ENCODE results near the gene KLRD1.

KLRD1 gene, protein sequence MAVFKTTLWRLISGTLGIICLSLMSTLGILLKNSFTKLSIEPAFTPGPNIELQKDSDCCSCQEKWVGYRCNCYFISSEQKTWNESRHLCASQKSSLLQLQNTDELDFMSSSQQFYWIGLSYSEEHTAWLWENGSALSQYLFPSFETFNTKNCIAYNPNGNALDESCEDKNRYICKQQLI

DNA sequence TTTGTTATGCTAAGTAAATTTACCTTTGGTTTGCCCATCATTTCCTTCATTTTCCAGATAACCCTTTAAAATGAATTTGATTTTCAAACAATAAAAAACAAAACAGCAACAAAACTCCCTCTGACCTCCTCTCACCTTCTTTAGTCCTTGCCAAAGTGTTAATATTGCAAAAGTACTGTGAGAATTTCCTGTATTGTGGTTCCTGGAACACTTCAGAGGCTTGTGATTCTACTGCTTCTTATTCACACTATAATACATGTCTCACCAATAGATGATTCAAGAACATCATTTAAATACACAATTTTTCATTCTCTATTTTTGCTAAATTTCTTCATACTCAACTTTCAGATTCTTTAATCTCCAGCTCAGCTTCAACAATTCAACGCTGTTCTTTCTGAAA is at the start of gene KLRD1:
Gene KLRD1 (plus strand): TSS at position 241 of the 400 bp plus-strand sequence. CDS start 208 bp downstream, outside the sequence.
- DNase-seq (no peak), ATAC-seq (replicated peaks) (no peak)
- Mint-ChIP-seq H3K4me3 (no peak within 1 kb of the TSS), H3K27ac (no peak within 1 kb of the TSS), H3K27me3 (no peaks in the 10 kb centered on the region), H3K36me3 (peaks cover 0 to under 1% of the 10 kb centered on the region in 2 donors), H3K4me1 (peaks cover 0 to 13% of the 10 kb centered on the region in 2 donors), H3K9me3 (peaks cover 0 to 4% of the 10 kb centered on the region in 2 donors)

DNA sequence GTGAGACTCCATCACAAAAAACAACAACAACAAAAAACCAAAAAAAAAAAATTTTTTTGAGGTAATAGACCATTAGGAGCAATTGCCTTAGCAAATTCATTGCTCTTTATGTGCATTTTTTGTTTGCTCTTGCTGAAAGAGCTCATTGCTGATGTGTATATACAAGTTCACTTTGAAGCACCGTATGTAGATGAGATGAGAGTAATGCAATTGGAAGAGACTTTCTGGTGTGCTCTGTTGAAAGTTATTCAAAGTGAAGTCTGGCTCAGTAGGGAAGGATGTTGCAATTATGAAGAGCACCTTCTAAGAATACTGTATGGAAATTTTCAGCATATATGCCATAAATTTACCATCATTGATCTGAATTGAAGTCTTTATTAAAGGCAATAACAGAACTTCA is 46.7 kb upstream of the KLRD1 start:
- DNase-seq (no peak), ATAC-seq (replicated peaks) (no peak)
- H3K4me3 Mint-ChIP-seq: no peak overlapping the region
- peaks cover 0 to 4% of the 10 kb centered on the region in 2 donors for H3K27me3 Mint-ChIP-seq
- peaks cover 0 to 1% of the 10 kb centered on the region in 2 donors for H3K36me3 Mint-ChIP-seq
- no peak overlapping the region for H3K27ac Mint-ChIP-seq
- no peaks in the 10 kb centered on the region for H3K4me1 Mint-ChIP-seq
- peaks cover 3 to 4% of the 10 kb centered on the region in 2 donors for H3K9me3 Mint-ChIP-seq

DNA sequence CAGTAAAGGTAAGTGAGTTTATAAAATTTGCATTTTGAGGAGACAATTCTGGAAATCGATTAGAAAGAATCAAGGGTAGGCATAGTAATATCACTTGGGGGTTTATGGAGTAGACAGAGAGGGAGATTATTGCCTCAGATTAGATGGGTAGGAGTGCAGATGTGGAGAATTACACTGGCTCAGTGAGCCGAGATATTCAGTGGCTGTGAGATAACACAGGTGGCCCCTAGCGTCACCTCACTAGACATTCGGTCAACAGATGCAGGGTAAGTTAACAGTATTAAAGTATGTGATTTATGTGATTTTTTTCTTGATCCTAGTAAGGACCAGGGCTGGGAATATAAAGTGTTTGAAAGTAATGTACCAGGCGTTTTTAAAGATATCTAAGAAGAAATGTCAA is 39.6 kb upstream of the KLRD1 start:
- Mint-ChIP-seq H3K9me3 (no peaks in the 10 kb centered on the region), H3K4me3 (no peak overlapping the region), H3K27me3 (no peaks in the 10 kb centered on the region), H3K36me3 (no peaks in the 10 kb centered on the region), H3K27ac (no peak overlapping the region), H3K4me1 (no peaks in the 10 kb centered on the region)
- no peak for ATAC-seq (replicated peaks)
- no peak for DNase-seq

DNA sequence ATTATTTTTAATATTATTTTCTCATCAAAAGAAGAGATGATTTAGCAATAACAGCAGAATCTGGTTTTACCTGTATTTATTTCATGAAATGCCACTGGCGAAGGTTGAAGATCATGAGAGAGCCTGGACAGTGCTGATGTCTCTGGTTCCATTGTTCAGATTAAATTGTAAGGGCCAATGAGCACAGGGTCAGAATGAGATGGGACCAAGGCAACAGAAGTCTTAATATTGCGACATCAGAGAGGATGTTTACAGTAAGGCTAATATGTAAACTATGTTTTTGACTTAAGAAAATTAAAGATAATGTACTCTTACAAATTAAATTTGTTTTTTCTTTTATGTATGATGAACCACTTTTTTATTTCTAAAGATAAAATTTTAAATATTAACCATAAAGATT is 35.2 kb upstream of the KLRD1 start:
- Mint-ChIP-seq H3K27ac (no peak overlapping the region), H3K27me3 (peaks cover 6% of the 10 kb centered on the region in 2 donors), H3K9me3 (peaks cover 2 to 4% of the 10 kb centered on the region in 2 donors), H3K4me1 (no peaks in the 10 kb centered on the region), H3K36me3 (peaks cover 1 to 4% of the 10 kb centered on the region in 2 donors), H3K4me3 (no peak overlapping the region)
- DNase-seq (no peak), ATAC-seq (replicated peaks) (no peak)

DNA sequence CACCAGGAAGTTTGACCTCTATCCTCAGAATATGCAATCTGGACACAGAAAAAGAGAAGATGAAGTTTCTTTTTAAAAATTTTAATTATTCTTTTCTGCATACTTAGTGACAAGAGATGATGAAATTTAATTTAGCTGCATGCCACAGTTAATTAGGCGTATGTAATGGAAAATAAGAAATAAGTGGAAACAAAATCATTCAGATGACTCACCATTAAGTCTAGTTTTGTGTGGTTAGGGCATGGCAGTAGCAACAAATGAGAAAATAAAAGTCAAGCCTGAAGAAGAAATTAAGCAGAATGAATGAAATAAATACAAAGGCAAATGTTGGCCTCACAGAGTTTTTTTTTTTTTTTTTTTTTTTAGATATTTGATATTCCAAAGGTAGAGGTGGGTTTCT is 30.9 kb upstream of the KLRD1 start:
- Mint-ChIP-seq H3K4me3 (no peak overlapping the region), H3K9me3 (peaks cover 2 to 4% of the 10 kb centered on the region in 2 donors), H3K36me3 (peaks cover 1 to 4% of the 10 kb centered on the region in 2 donors), H3K27ac (no peak overlapping the region), H3K27me3 (peaks cover 13 to 21% of the 10 kb centered on the region in 2 donors), H3K4me1 (no peaks in the 10 kb centered on the region)
- ATAC-seq (replicated peaks) (no peak), DNase-seq (no peak)

DNA sequence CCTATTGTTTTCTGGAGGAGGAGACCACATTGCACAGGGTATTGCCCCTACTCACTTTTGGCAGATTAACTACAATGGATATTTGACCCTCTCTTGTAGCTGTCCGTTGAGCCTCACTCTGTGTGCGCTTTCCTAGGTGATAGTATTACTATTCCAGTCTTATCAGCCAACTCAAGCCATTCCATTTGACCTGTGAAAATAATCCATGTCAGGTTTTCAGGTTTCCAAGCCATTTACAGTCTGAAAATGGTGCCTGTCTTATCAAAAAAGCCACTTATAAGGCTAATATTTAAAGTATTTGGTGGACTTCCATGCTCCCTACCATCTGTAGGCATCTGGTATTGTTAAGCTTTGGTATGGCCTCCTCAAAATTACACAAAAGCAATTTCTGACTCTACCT is 29.6 kb upstream of the KLRD1 start:
- no peak for DNase-seq
- ATAC-seq (replicated peaks): no peak
- no peak overlapping the region for H3K4me3 Mint-ChIP-seq
- no peak overlapping the region for H3K27ac Mint-ChIP-seq
- H3K27me3 Mint-ChIP-seq: peaks cover 13 to 27% of the 10 kb centered on the region in 2 donors
- no peaks in the 10 kb centered on the region for H3K4me1 Mint-ChIP-seq
- peaks cover 2 to 4% of the 10 kb centered on the region in 2 donors for H3K9me3 Mint-ChIP-seq
- peaks cover 1 to 4% of the 10 kb centered on the region in 2 donors for H3K36me3 Mint-ChIP-seq

DNA sequence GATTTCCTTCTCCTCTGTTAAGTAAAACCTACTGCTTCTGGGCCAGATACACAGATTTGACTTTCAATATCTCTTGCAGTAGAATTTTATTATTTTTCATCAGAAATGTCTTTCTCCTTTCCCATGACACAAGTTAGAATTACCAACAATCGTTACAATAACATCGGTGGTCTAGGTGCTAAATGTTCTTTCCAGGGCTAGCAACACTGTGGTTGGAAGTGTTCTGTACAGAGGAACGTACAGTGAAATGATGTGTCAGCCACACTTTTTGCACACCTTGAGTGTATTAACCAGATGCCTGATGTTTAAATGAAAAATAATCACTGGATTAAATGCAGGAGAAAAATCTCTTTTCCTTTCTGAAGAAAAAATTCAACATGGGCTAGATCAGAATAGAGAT is 27.7 kb upstream of the KLRD1 start:
- no peak for ATAC-seq (replicated peaks)
- Mint-ChIP-seq H3K36me3 (peaks cover 1 to 3% of the 10 kb centered on the region in 2 donors), H3K4me3 (no peak overlapping the region), H3K4me1 (no peaks in the 10 kb centered on the region), H3K27me3 (peaks cover 11 to 26% of the 10 kb centered on the region in 2 donors), H3K9me3 (peaks cover 2 to 3% of the 10 kb centered on the region in 2 donors), H3K27ac (no peak overlapping the region)
- no peak for DNase-seq

DNA sequence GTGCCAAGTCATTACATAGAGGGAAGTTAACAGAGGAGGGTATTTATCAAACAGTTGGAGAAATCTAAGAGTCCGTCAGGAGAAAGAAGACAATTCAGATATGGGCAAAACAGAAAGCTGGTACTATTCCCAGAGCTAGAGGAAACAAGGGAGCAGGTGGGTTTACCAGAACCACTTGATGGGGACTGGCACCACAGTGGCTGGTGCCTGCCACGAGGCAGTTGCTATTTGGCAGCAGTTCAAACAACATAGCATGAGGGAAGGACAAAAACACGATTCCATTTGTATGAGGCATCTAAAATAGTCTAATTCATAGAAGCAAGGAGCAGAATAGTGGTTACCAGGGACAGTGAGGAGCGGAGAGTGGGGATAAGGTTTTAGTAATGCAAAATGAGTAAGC is 24.6 kb upstream of the KLRD1 start:
- no peaks in the 10 kb centered on the region for H3K36me3 Mint-ChIP-seq
- H3K9me3 Mint-ChIP-seq: no peaks in the 10 kb centered on the region
- H3K27ac Mint-ChIP-seq: no peak overlapping the region
- DNase-seq (no peak), ATAC-seq (replicated peaks) (no peak)
- H3K27me3 Mint-ChIP-seq: peaks cover 7 to 25% of the 10 kb centered on the region in 2 donors
- no peak overlapping the region for H3K4me3 Mint-ChIP-seq
- H3K4me1 Mint-ChIP-seq: peaks cover 3 to 9% of the 10 kb centered on the region in 2 donors

DNA sequence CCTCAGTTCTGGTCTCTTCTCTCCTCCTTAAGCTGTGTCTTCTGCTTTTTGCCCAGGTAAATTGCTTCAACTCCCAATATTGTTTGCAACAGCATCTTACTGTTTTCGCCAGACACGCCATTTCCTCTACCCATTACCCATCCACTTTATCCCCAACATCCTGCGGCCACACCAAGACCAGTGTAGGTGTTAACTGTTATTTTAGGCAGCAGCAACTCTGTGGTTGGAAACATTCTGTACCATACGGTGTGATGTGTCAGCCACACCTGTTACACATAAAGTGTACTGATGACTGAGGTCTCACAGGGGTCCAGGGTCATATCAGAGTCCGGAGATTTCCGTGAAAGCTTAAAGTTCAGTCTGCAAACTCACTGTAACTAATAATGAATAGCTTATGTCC is 21.8 kb upstream of the KLRD1 start:
- H3K4me3 Mint-ChIP-seq: no peak overlapping the region
- H3K9me3 Mint-ChIP-seq: peaks cover 0 to 2% of the 10 kb centered on the region in 2 donors
- no peak overlapping the region for H3K27ac Mint-ChIP-seq
- no peaks in the 10 kb centered on the region for H3K36me3 Mint-ChIP-seq
- H3K4me1 Mint-ChIP-seq: peaks cover 5 to 21% of the 10 kb centered on the region in 2 donors
- peak; percentile 69 to 77 for ATAC-seq (replicated peaks)
- peaks cover 3 to 14% of the 10 kb centered on the region in 2 donors for H3K27me3 Mint-ChIP-seq
- no peak for DNase-seq

DNA sequence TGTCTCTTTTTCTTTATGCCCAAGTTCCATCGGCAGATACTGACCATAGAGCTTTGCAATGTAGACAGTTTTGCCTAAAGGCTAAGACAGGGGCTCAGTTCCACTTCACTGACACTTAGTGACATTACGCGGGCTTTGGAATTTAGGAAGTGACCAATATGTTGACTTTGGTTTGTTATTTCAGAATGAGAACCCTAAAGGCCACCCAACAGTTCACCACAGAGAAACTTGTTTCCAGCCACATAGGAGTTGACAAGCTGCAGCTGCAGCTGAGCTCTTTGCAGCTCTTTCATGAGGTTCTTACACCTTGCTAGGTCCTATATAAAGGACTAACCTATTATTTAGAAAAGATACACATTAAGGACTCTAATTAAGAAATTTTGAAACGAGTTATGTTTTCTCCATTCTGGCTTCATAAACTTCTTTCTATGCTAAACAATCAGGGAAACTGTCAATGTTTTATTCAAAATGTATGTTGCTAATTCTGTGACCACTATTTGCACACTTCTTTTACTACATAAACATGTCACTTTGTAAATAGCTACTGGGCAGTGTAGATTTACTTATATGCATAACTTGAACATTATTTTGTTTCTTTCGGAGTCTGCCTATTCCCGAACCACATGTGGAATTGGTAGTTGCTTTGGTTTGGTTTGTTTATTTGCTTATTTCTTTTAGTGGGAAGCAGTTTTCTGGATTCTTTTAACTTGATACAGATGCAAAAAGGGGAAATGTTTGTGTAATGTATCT is 18.5 kb upstream of the KLRD1 start:
- ATAC-seq (replicated peaks) (peak; percentile 86 to 88), DNase-seq (no peak)
- Mint-ChIP-seq H3K9me3 (peaks cover 0 to 2% of the 10 kb centered on the region in 2 donors), H3K27ac (no peak overlapping the region), H3K4me1 (peaks cover 11 to 33% of the 10 kb centered on the region in 2 donors), H3K4me3 (no peak overlapping the region), H3K36me3 (no peaks in the 10 kb centered on the region), H3K27me3 (peaks cover 0 to 7% of the 10 kb centered on the region in 2 donors)

DNA sequence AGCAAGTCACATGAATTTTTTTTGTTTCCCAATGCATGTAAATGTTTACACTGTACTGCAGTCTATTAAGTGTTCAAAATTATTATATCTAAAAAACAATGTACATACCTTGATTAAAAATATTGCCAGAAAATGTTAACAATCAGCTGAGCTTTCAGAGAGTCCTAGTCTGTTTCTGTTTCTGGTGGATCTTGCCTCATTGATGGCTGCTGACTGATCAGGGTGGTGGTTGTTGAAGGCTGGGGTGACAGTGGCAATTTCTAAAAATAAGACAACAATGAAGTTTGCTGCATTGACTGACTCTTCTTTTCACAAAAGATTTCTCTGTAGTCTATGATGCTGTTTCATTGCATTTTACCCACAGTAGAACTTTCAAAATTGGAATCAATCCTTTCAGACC is 16.6 kb upstream of the KLRD1 start:
- ATAC-seq (replicated peaks): no peak

DNA sequence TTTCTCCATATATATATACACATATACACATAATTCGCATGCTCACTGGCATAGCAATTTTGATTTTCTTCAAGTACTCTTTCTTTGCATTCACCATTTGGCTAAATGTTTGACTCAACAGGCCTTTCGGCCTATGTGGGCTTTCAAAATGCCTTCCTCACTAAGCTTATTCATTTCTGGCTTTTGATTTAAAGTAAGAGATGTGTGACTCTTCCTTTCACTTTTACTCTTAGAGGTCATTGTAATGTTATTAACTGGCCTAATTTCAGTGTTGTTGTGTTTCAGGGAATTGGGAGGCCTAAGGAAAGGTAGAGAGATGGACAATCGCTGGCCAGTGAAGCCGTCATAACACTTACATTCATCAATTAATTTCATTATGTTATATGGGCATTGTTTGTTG is 14.5 kb upstream of the KLRD1 start:
- Mint-ChIP-seq H3K4me1 (peaks cover 7 to 24% of the 10 kb centered on the region in 2 donors), H3K4me3 (no peak overlapping the region), H3K9me3 (peaks cover 0 to 2% of the 10 kb centered on the region in 2 donors), H3K27me3 (peaks cover 0 to 8% of the 10 kb centered on the region in 2 donors), H3K36me3 (no peaks in the 10 kb centered on the region), H3K27ac (no peak overlapping the region)
- peak; percentile 33 to 56 for ATAC-seq (replicated peaks)
- no peak for DNase-seq

More for the DNA sequence above, 16.6 kb upstream of the KLRD1 start:
- Mint-ChIP-seq H3K4me3 (no peak overlapping the region), H3K27me3 (peaks cover 0 to 4% of the 10 kb centered on the region in 2 donors), H3K4me1 (peaks cover 7 to 25% of the 10 kb centered on the region in 2 donors), H3K9me3 (peaks cover 0 to 2% of the 10 kb centered on the region in 2 donors), H3K27ac (no peak overlapping the region), H3K36me3 (no peaks in the 10 kb centered on the region)
- no peak for DNase-seq

DNA sequence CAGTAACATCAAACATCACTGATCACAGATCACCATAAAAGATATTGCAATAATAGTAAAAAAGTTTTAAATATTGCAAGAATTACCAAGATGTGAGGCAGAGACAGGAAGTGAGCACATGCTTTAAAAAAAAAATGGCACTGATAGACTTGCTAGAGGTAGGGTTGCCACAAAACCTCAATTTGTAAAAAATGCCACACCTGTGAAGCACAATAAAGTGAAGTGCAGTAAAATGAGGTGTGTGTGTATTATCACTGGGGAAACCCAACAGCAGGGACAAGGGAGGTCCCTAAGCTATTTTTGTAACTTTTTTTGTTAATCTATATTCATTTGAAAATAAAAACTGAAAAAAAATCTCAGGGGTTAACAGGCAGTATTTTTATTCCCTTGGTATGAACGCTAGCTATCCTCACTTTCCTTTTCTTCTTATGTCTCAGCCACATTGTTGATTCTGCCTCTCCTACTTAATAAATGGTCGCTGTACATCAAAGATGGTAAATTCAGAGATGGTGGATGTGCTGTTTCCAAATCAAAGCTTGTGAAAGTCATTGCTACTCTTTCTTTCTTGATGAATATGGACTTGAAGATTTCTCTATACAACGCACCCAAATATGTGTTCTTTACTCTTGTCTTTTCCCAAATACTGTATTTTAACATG is 14.0 kb upstream of the KLRD1 start:
- no peak for DNase-seq
- H3K4me3 Mint-ChIP-seq: no peak overlapping the region
- H3K9me3 Mint-ChIP-seq: peaks cover 0 to 2% of the 10 kb centered on the region in 2 donors
- no peak overlapping the region for H3K27ac Mint-ChIP-seq
- peaks cover 7 to 23% of the 10 kb centered on the region in 2 donors for H3K4me1 Mint-ChIP-seq
- H3K27me3 Mint-ChIP-seq: peaks cover 0 to 8% of the 10 kb centered on the region in 2 donors
- no peaks in the 10 kb centered on the region for H3K36me3 Mint-ChIP-seq
- peak in 1 of 2 donors; percentile 43 for ATAC-seq (replicated peaks)

DNA sequence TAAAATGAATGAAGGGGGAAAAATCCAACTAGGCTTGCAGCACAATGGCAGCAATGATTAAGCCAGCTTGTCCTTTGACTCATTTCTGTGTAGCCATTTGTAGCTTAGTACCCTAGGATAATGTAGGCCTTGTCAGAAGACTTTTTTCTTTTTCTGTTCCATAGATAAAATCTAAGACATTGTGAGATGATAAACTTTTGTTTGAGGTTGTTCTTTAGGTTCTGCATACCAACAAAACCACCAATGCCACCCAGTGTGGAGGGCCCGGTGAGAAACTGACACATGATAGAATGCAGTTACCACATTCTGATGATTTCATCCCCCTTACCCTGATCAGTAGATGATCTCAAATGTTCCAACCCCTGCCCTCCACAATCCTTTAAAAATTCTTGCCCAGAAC is 6.6 kb upstream of the KLRD1 start:
- peaks cover 0 to 8% of the 10 kb centered on the region in 2 donors for H3K27me3 Mint-ChIP-seq
- ATAC-seq (replicated peaks): no peak
- peaks cover 4 to 7% of the 10 kb centered on the region in 2 donors for H3K9me3 Mint-ChIP-seq
- H3K4me1 Mint-ChIP-seq: peaks cover 0 to 13% of the 10 kb centered on the region in 2 donors
- H3K4me3 Mint-ChIP-seq: no peak overlapping the region
- H3K27ac Mint-ChIP-seq: no peak overlapping the region
- H3K36me3 Mint-ChIP-seq: peaks cover 2 to 4% of the 10 kb centered on the region in 2 donors
- DNase-seq: no peak

All from stimulated activated naive B cell treated with anti-CD40 and anti-IgM and Interleukin-4, amounts not matched to agents 10 μg/mL and 1 μg/mL and 100 μg/mL, for 72 hours (primary cell).